CD8-positive, alpha-beta memory T cell (primary cell): Measurements from ENCODE around the gene ECPAS. TPM values are rescaled to one million over a fixed set of nuclear protein-coding genes. Genes with fewer than 3 reads are reported as not detected.
A peak's percentile ranks its signal among the peaks of the same experiment; 100 is the strongest.
"Not testable (repeated sequence)": the region's sequence is repeated elsewhere in the genome, so short reads cannot be mapped to it uniquely, and the experiment has no call there.

Source experiments
- CTCF ChIA-PET: fragments of 350-600 bp; sonication (Branson Sonifier 250); formaldehyde crosslinking; loops from one replicate; lab custom pipeline; 2021; ENCODE audit warnings: antibody characterized with exemption; lab: Charles Lee
- POLR2A ChIA-PET: fragments of 350-600 bp; sonication (Branson Sonifier 250); formaldehyde crosslinking; loops from one replicate; lab custom pipeline; 2021; ENCODE audit warnings: antibody characterized with exemption; lab: Charles Lee
- DNase-seq, 5 donors: peaks; one replicate each; pipeline versions ENCODE4 v3.0.0 to v3.0.0-alpha.2; 2020 to 2022; ENCODE audit warnings: mixed read lengths in 1 of 5
- H3K27ac ChIP-seq: one replicate; pipeline ENCODE4 v1.7.0; 2013; ENCODE audit warnings: low read depth, mild to moderate bottlenecking, low read length, moderate library complexity
- H3K27me3 ChIP-seq: 2 replicates; pipeline ENCODE4 v1.7.0; 2013; ENCODE audit warnings: low read length, mild to moderate bottlenecking; ENCODE audit not compliant: insufficient read depth, poor library complexity, severe bottlenecking
- H3K36me3 ChIP-seq: 2 replicates; pipeline ENCODE4 v1.7.0; 2013; ENCODE audit warnings: mild to moderate bottlenecking, low read length, moderate library complexity; ENCODE audit not compliant: insufficient read depth
- H3K4me1 ChIP-seq: 2 replicates; pipeline ENCODE4 v1.7.0; 2013; ENCODE audit warnings: mild to moderate bottlenecking, low read length, moderate library complexity; ENCODE audit not compliant: insufficient read depth
- H3K4me3 ChIP-seq: 2 replicates; pipeline ENCODE4 v1.7.0; 2013; ENCODE audit warnings: mild to moderate bottlenecking, low read length
- H3K9me3 ChIP-seq: 2 replicates; pipeline ENCODE4 v1.7.0; 2013; ENCODE audit warnings: mild to moderate bottlenecking, low read length
- H3K27ac Mint-ChIP-seq, 8 donors: one replicate each; pipeline ENCODE4 v1.8.0; 2020 to 2021; ENCODE audit warnings: mixed read lengths in 8 of 8, mild to moderate bottlenecking in 6 of 8, inconsistent platforms in 3 of 8, moderate library complexity in 3 of 8
- H3K27me3 Mint-ChIP-seq, 2 donors: one replicate each; pipeline ENCODE4 v1.8.0; 2020 to 2021; ENCODE audit warnings: mixed read lengths in 2 of 2, mild to moderate bottlenecking in 1 of 2, moderate library complexity in 1 of 2
- H3K36me3 Mint-ChIP-seq, 3 donors: one replicate each; pipeline ENCODE4 v1.8.0; 2020 to 2021; ENCODE audit warnings: mixed read lengths in 3 of 3, inconsistent platforms in 1 of 3, mild to moderate bottlenecking in 1 of 3
- H3K4me1 Mint-ChIP-seq, 3 donors: one replicate each; pipeline ENCODE4 v1.8.0; 2020 to 2021; ENCODE audit warnings: mixed read lengths in 3 of 3, inconsistent platforms in 1 of 3, mild to moderate bottlenecking in 1 of 3
- H3K4me3 Mint-ChIP-seq, 7 donors: one replicate each; pipeline ENCODE4 v1.8.0; 2020 to 2021; ENCODE audit warnings: mixed read lengths in 7 of 7, mild to moderate bottlenecking in 6 of 7, moderate library complexity in 4 of 7, inconsistent platforms in 2 of 7
- H3K9me3 Mint-ChIP-seq, 5 donors: one replicate each; pipeline ENCODE4 v1.8.0; 2020 to 2022; ENCODE audit warnings: mixed read lengths in 5 of 5, mild to moderate bottlenecking in 3 of 5, moderate library complexity in 2 of 5, inconsistent platforms in 1 of 5
- polyA plus RNA-seq: library from polyadenylated mRNA; unstranded; fragments of 300-500 nt; fragmentation: Illumina TruSeq; gene quantifications from one replicate; pipeline ENCODE4 v1.2.3, GENCODE V29; 2021
- total RNA-seq, 2 experiments: library from RNA; stranded (reverse); gene quantifications; one replicate each; pipeline ENCODE4 v1.2.3, GENCODE V29; 2021

Gene ECPAS
- total and polyA plus RNA-seq, 3 experiments from 2014 or later: 16.5 to 92.8 (median 86.4) TPM

- H3K4me3 ChIP-seq, H3K9me3 Mint-ChIP-seq, POLR2A ChIA-PET, DNase-seq, H3K27ac ChIP-seq, H3K9me3 ChIP-seq, H3K27me3 ChIP-seq, CTCF ChIA-PET, H3K4me3 Mint-ChIP-seq, H3K27me3 Mint-ChIP-seq, H3K36me3 ChIP-seq, H3K4me1 ChIP-seq: not testable (repeated sequence)
- peak overlapping the region in 2 of 8 donors; percentile 32 to 47 for H3K27ac Mint-ChIP-seq
- H3K36me3 Mint-ChIP-seq: peaks cover 16 to 65% (median 20%) of the 10 kb centered on the region in 3 donors
- H3K4me1 Mint-ChIP-seq: peaks cover 8 to 10% (median 10%) of the 10 kb centered on the region in 3 donors
Observed at GRCh38 chr9:111445799-111446198, 38.4 kb downstream of the ECPAS start.

DNA sequence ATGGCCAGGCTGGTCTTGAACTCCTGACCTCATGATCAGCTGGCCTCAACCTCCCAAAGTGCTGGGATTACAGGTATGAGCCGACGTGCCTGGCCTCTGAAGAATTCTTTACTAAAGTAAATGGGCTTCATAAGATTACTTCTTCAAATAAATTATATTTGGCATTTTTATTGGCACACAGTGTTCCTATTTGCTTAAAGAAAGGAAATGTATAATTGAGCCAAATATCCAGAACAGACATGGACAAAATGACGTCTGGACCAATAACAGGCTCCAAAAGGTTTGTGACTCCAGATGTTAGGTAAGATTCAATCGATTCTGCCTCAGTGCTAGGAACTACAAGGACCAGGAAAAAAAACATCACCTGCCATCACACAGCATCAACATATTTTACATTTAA lies 40.7 kb downstream of the ECPAS start:
- no peaks in the 10 kb centered on the region for H3K9me3 ChIP-seq
- Mint-ChIP-seq H3K27me3 (no peaks in the 10 kb centered on the region), H3K9me3 (no peaks in the 10 kb centered on the region), H3K4me3 (no peak overlapping the region), H3K36me3 (peaks cover 22 to 77% (median 29%) of the 10 kb centered on the region in 3 donors), H3K27ac (peak overlapping the region in 1 of 8 donors; percentile 10), H3K4me1 (no peaks in the 10 kb centered on the region)
- no peaks in the 10 kb centered on the region for H3K4me1 ChIP-seq
- ChIA-PET CTCF (no interaction called here), POLR2A (no interaction called here)
- peaks cover 13% of the 10 kb centered on the region for H3K36me3 ChIP-seq
- H3K27me3 ChIP-seq: no peaks in the 10 kb centered on the region
- no peak overlapping the region for H3K4me3 ChIP-seq
- no peak overlapping the region for H3K27ac ChIP-seq
- no peak for DNase-seq

DNA sequence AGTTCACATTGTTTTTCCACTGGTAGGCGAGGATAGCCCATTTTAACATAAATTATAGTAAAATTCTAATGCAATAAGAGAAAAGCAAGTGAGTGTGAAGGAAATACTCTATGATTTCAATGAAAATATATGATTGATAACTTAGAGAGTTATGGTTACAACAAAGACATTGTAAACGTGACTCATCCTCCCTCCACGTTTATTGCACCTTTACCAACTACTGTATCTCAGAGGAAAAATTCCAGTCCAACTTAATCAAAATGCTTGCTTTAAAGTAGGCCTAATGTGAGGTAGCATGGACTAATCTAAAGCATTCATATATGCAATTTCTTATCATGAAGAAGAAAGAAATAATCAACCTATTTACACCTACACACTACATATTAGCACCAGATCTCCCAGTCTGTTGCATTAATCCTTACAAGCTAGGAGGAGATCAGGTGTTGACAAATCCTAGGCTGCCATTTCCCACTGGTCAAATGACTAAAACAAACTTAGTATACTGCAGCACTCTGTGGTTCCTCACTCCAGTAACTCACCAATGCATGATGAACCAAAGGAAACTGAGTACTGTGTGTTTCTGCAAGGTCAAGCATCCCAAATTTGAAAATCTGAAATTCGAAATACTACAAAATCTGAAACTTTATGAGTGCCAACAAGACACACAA lies 41.7 kb downstream of the ECPAS start:
- no peaks in the 10 kb centered on the region for H3K4me1 ChIP-seq
- no peak overlapping the region for H3K4me3 ChIP-seq
- no peak for DNase-seq
- Mint-ChIP-seq H3K4me1 (no peaks in the 10 kb centered on the region), H3K27me3 (no peaks in the 10 kb centered on the region), H3K4me3 (no peak overlapping the region), H3K27ac (peak overlapping the region in 1 of 8 donors; percentile 66), H3K9me3 (no peaks in the 10 kb centered on the region), H3K36me3 (peaks cover 22 to 81% (median 29%) of the 10 kb centered on the region in 3 donors)
- peaks cover 13% of the 10 kb centered on the region for H3K36me3 ChIP-seq
- H3K27ac ChIP-seq: no peak overlapping the region
- CTCF ChIA-PET: no interaction called here
- H3K9me3 ChIP-seq: no peaks in the 10 kb centered on the region
- H3K27me3 ChIP-seq: no peaks in the 10 kb centered on the region
- POLR2A ChIA-PET: no interaction called here

- no peaks in the 10 kb centered on the region for H3K4me1 ChIP-seq
- ChIA-PET CTCF (no interaction called here), POLR2A (no interaction called here)
- H3K27ac ChIP-seq: no peak overlapping the region
- peaks cover 10% of the 10 kb centered on the region for H3K36me3 ChIP-seq
- no peak overlapping the region for H3K4me3 ChIP-seq
- no peak for DNase-seq
- no peaks in the 10 kb centered on the region for H3K27me3 ChIP-seq
- Mint-ChIP-seq H3K27ac (no peak overlapping the region), H3K4me1 (no peaks in the 10 kb centered on the region), H3K27me3 (no peaks in the 10 kb centered on the region), H3K36me3 (peaks cover 22 to 81% (median 25%) of the 10 kb centered on the region in 3 donors), H3K4me3 (no peak overlapping the region), H3K9me3 (no peaks in the 10 kb centered on the region)
- no peaks in the 10 kb centered on the region for H3K9me3 ChIP-seq
Observed at GRCh38 chr9:111440226-111440625, 44.0 kb downstream of the ECPAS start.

GRCh38 chr9:111438541-111439235 lies 45.5 kb downstream of the ECPAS start:
- no peaks in the 10 kb centered on the region for H3K27me3 Mint-ChIP-seq
- Histone ChIP-seq H3K27ac (no peak overlapping the region), H3K4me3 (no peak overlapping the region), H3K36me3 (peaks cover 10% of the 10 kb centered on the region), H3K9me3 (no peaks in the 10 kb centered on the region), H3K27me3 (no peaks in the 10 kb centered on the region), H3K4me1 (no peaks in the 10 kb centered on the region)
- H3K4me3 Mint-ChIP-seq: no peak overlapping the region
- DNase-seq: no peak
- H3K4me1 Mint-ChIP-seq: no peaks in the 10 kb centered on the region
- no peaks in the 10 kb centered on the region for H3K9me3 Mint-ChIP-seq
- ChIA-PET CTCF (no interaction called here), POLR2A (no interaction called here)
- peak overlapping the region in 1 of 8 donors; percentile 88 for H3K27ac Mint-ChIP-seq
- H3K36me3 Mint-ChIP-seq: peaks cover 18 to 75% (median 27%) of the 10 kb centered on the region in 3 donors

GRCh38 chr9:111436571-111436970 lies 47.6 kb downstream of the ECPAS start:
- peaks cover 10% of the 10 kb centered on the region for H3K36me3 ChIP-seq
- POLR2A ChIA-PET: no interaction called here
- H3K27me3 ChIP-seq: no peaks in the 10 kb centered on the region
- H3K4me1 Mint-ChIP-seq: no peaks in the 10 kb centered on the region
- H3K27ac ChIP-seq: no peak overlapping the region
- H3K9me3 Mint-ChIP-seq: no peaks in the 10 kb centered on the region
- H3K27ac Mint-ChIP-seq: no peak overlapping the region
- H3K27me3 Mint-ChIP-seq: no peaks in the 10 kb centered on the region
- H3K4me1 ChIP-seq: no peaks in the 10 kb centered on the region
- H3K36me3 Mint-ChIP-seq: peaks cover 26 to 73% (median 29%) of the 10 kb centered on the region in 3 donors
- no peak overlapping the region for H3K4me3 ChIP-seq
- H3K4me3 Mint-ChIP-seq: no peak overlapping the region
- no peak for DNase-seq
- CTCF ChIA-PET: interaction anchor here (0.6 kb wide), 1 partner anchor 69 kb away, joined by 3 read pairs; no protein-coding TSS in a partner anchor
- no peaks in the 10 kb centered on the region for H3K9me3 ChIP-seq

DNA sequence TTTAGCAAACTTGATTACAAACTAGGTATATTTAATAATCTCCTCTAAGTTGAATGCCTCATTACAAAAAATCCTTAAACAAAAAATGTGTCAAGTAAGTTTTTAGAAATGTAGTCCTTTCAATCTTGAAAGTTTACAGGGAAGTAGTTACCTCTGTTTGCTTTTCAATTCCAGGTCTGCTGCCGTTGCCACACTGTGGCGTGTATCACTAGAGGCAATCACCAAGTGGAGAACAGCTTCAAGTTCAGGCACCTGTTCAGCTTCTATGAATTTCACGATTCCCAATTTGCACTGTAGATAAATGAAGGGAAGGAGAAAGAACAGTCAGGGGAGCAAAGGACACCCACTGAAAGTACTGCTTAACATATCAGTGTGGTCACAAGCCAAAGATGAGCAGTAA lies 51.1 kb downstream of the ECPAS start:
- ChIA-PET POLR2A (no interaction called here), CTCF (no interaction called here)
- no peak overlapping the region for H3K27ac ChIP-seq
- no peak for DNase-seq
- no peak overlapping the region for H3K4me3 Mint-ChIP-seq
- H3K27ac Mint-ChIP-seq: no peak overlapping the region
- H3K36me3 ChIP-seq: peaks cover 3% of the 10 kb centered on the region
- no peak overlapping the region for H3K4me3 ChIP-seq
- no peaks in the 10 kb centered on the region for H3K4me1 ChIP-seq
- no peaks in the 10 kb centered on the region for H3K4me1 Mint-ChIP-seq
- H3K36me3 Mint-ChIP-seq: peaks cover 19 to 75% (median 23%) of the 10 kb centered on the region in 3 donors
- H3K27me3 Mint-ChIP-seq: no peaks in the 10 kb centered on the region
- H3K9me3 ChIP-seq: no peaks in the 10 kb centered on the region
- no peaks in the 10 kb centered on the region for H3K27me3 ChIP-seq
- no peaks in the 10 kb centered on the region for H3K9me3 Mint-ChIP-seq

GRCh38 chr9:111431684-111432083 lies 52.5 kb downstream of the ECPAS start:
- Mint-ChIP-seq H3K9me3 (no peaks in the 10 kb centered on the region), H3K27ac (peak overlapping the region in 1 of 8 donors; percentile 23), H3K36me3 (peaks cover 19 to 78% (median 21%) of the 10 kb centered on the region in 3 donors), H3K27me3 (no peaks in the 10 kb centered on the region), H3K4me1 (no peaks in the 10 kb centered on the region), H3K4me3 (no peak overlapping the region)
- DNase-seq: no peak
- ChIA-PET CTCF (no interaction called here), POLR2A (no interaction called here)
- peaks cover 3% of the 10 kb centered on the region for H3K36me3 ChIP-seq
- H3K4me1 ChIP-seq: no peaks in the 10 kb centered on the region
- H3K27ac ChIP-seq: no peak overlapping the region
- no peak overlapping the region for H3K4me3 ChIP-seq
- H3K9me3 ChIP-seq: no peaks in the 10 kb centered on the region
- H3K27me3 ChIP-seq: no peaks in the 10 kb centered on the region
